Activated CD8-positive, alpha-beta memory T cell treated with anti-CD3 and anti-CD28 coated beads, Interleukin-2, amount 10 ng/mL, durations not matched to agents 7 days and 5 days (primary cell): Measurements from ENCODE around the gene PPP1R36. TPM values are rescaled to one million over a fixed set of nuclear protein-coding genes. Genes with fewer than 3 reads are reported as not detected.
A peak's percentile ranks its signal among the peaks of the same experiment; 100 is the strongest.

Source experiments
- ATAC-seq: fragments of 150-1000 bp; cut with Tn5 transposase; one replicate; pipeline ENCODE4 v1.10.0; 2021; ENCODE audit warnings: moderate library complexity
- CTCF ChIA-PET: fragments of 350-600 bp; sonication (Branson Sonifier 250); formaldehyde crosslinking; loops from one replicate; lab custom pipeline; 2021; ENCODE audit warnings: antibody characterized with exemption; lab: Charles Lee
- DNase-seq: peaks from one replicate; pipeline ENCODE4 v3.0.0-alpha.2; 2020
- H3K27ac Mint-ChIP-seq: one replicate; pipeline ENCODE4 v1.8.0; 2021; ENCODE audit warnings: mild to moderate bottlenecking, mixed read lengths
- H3K27me3 Mint-ChIP-seq: one replicate; pipeline ENCODE4 v1.8.0; 2021; ENCODE audit warnings: mixed read lengths
- H3K36me3 Mint-ChIP-seq: one replicate; pipeline ENCODE4 v1.8.0; 2021; ENCODE audit warnings: mild to moderate bottlenecking, mixed read lengths
- H3K4me1 Mint-ChIP-seq: one replicate; pipeline ENCODE4 v1.8.0; 2021; ENCODE audit warnings: mixed read lengths
- H3K4me3 Mint-ChIP-seq: one replicate; pipeline ENCODE4 v1.8.0; 2021; ENCODE audit warnings: mild to moderate bottlenecking, moderate library complexity, mixed read lengths
- H3K9me3 Mint-ChIP-seq: one replicate; pipeline ENCODE4 v1.8.0; 2022; ENCODE audit warnings: low read depth, mixed read lengths
- total RNA-seq, 2 experiments: library from RNA; stranded (reverse); gene quantifications; one replicate each; pipeline ENCODE4 v1.2.3, GENCODE V29; 2021

PPP1R36 gene
- total RNA-seq, 2 experiments from 2014 or later, result not detected

DNA sequence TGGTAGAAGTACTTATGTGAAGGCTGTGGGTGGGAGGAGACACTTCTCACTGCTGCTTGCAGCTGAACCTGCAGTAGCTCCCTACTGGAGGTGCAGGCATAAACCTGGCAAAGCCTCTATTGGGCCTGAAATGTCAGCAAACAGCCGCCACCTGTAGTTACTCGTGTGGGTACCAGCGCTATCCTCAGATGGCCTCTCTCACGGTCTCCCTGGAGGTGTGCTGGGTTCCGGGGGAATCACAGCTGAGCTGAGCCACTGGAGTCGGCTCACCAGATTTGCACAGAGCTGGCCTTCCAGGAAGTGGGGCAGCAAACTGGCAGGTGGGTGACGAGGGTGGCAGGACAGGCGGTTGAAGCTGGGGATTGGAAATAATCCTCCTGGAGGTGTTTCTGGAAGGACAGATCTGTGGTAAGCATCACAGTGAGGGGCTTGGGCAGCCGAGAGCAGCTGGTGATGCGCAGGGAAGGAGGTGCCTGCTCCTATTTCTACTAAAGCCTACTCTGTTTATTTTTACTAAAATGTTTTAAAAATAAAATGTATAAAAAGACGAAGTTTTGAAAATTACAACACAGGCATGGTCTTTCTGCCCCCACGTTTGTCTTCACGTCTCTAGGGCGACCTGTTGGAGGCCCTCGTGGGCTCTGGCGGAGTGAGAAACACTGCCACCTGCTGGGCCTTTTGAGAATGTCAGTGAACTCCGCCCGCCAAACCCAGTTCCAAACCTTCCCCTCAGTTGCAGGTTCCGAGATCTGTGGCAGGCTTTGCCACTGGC is 86.6 kb downstream of the PPP1R36 start:
- peaks cover 8% of the 10 kb centered on the region for H3K4me1 Mint-ChIP-seq
- H3K27me3 Mint-ChIP-seq, result peaks cover 16% of the 10 kb centered on the region
- CTCF ChIA-PET, result interaction anchor here (0.6 to 2.7 kb wide), 42 partner anchors 9 to 299 kb away, joined by 3 to 41 read pairs (median 4); partner anchors contain the start of genes HSPA2 and PPP1R36
- H3K9me3 Mint-ChIP-seq, result no peaks in the 10 kb centered on the region
- H3K36me3 Mint-ChIP-seq, result no peaks in the 10 kb centered on the region
- ATAC-seq (peak; percentile 94), DNase-seq (peak; percentile 77)
- no peak overlapping the region for H3K27ac Mint-ChIP-seq
- no peak overlapping the region for H3K4me3 Mint-ChIP-seq

DNA sequence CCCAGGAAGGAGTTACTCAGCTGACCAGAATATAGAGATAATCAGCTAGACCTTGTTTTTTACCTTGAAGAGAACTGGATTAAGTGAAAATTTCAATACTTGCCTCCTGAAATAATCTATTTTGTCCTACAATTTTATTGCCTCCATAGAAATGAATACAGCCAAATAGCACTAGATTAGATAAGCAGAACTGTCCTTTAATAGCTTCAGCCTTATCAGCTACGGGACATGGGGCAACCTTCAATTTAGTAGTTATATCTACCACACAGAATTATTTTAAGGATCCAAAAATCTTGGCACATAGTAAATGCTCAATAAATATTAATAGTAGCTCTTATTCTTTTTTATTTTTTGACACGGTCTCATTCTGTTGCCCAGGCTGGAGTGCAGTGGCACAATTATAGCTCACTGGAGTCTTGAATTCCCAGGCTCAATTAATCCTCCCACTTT is 87.2 kb downstream of the PPP1R36 start:
- H3K9me3 Mint-ChIP-seq, result no peaks in the 10 kb centered on the region
- no peaks in the 10 kb centered on the region for H3K36me3 Mint-ChIP-seq
- no peak overlapping the region for H3K27ac Mint-ChIP-seq
- ATAC-seq, result no peak
- CTCF ChIA-PET, result interaction anchor here (0.9 to 2.7 kb wide), 34 partner anchors 8 to 294 kb away, joined by 3 to 41 read pairs (median 4); partner anchors contain the start of genes HSPA2 and PPP1R36
- DNase-seq, result no peak
- H3K4me1 Mint-ChIP-seq, result peaks cover 8% of the 10 kb centered on the region
- H3K27me3 Mint-ChIP-seq, result peaks cover 19% of the 10 kb centered on the region
- no peak overlapping the region for H3K4me3 Mint-ChIP-seq

GRCh38 chr14:64637735-64638473 is 88.1 kb downstream of the PPP1R36 start:
- Mint-ChIP-seq H3K36me3 (no peaks in the 10 kb centered on the region), H3K4me3 (no peak overlapping the region)
- CTCF ChIA-PET, result interaction anchor here (1.0 to 2.5 kb wide), 11 partner anchors 7 to 295 kb away, joined by 3 to 41 read pairs (median 6); partner anchors contain the start of gene HSPA2

DNA sequence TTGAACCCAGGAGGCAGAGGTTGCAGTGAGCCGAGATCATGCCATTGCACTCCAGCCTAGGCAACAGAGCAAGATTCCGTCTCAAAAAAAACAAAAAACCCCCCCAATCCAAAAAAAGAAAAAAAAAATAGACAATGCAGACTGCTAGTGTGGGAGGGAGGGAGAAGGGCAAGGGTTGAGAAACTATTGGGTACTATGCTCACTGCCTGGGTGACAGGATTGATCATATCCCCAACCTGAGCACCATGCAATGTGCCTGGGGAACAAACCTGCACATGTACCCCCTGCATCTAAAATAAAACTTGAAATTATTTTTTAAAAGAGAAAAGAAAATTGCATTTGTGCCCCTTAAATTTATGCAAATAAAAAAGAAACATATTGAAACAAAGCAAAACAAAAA is 88.9 kb downstream of the PPP1R36 start:
- DNase-seq (no peak), ATAC-seq (no peak)
- Mint-ChIP-seq H3K4me1 (peaks cover 8% of the 10 kb centered on the region), H3K27me3 (peaks cover 32% of the 10 kb centered on the region), H3K36me3 (no peaks in the 10 kb centered on the region), H3K4me3 (no peak overlapping the region), H3K9me3 (no peaks in the 10 kb centered on the region), H3K27ac (no peak overlapping the region)
- CTCF ChIA-PET, result interaction anchor here (0.6 to 1.0 kb wide), 2 partner anchors 286 to 294 kb away, joined by 3 to 4 read pairs; no protein-coding TSS in a partner anchor

More at GRCh38 chr14:64637735-64638473, 88.1 kb downstream of the PPP1R36 start:
- DNase-seq (no peak), ATAC-seq (no peak)
- peaks cover 25% of the 10 kb centered on the region for H3K27me3 Mint-ChIP-seq
- no peaks in the 10 kb centered on the region for H3K9me3 Mint-ChIP-seq
- no peak overlapping the region for H3K27ac Mint-ChIP-seq
- H3K4me1 Mint-ChIP-seq, result peaks cover 8% of the 10 kb centered on the region

Other genes with a start within 250 kb of the PPP1R36 start
- gene MTHFD1, start 161.6 kb upstream of the PPP1R36 start, total RNA-seq, result 100 to 1,000 TPM; 223 to 316 TPM
- gene AKAP5, start 84.5 kb upstream of the PPP1R36 start, total RNA-seq, result 10 to 100 TPM in 1 of 2 experiments, 1 to 10 TPM in 1; 8.8 to 23.2 TPM
- gene ZBTB25, start 46.1 kb upstream of the PPP1R36 start, total RNA-seq, result 10 to 100 TPM; 31.4 to 42.8 TPM
- 10 to 100 TPM; 73.3 to 84.2 TPM for gene ZBTB1, start 45.2 kb upstream of the PPP1R36 start, total RNA-seq
- 1 to 10 TPM; 7.2 to 7.3 TPM for gene HSPA2, start 9.2 kb upstream of the PPP1R36 start, total RNA-seq
- gene PLEKHG3, start 154.5 kb downstream of the PPP1R36 start, total RNA-seq, result 10 to 100 TPM; 11.9 to 28.2 TPM